ENCODE data around the gene MIA2.
"Not testable (repeated sequence)": the region's sequence is repeated elsewhere in the genome, so short reads cannot be mapped to it uniquely, and the experiment has no call there.

MIA2 gene, protein sequence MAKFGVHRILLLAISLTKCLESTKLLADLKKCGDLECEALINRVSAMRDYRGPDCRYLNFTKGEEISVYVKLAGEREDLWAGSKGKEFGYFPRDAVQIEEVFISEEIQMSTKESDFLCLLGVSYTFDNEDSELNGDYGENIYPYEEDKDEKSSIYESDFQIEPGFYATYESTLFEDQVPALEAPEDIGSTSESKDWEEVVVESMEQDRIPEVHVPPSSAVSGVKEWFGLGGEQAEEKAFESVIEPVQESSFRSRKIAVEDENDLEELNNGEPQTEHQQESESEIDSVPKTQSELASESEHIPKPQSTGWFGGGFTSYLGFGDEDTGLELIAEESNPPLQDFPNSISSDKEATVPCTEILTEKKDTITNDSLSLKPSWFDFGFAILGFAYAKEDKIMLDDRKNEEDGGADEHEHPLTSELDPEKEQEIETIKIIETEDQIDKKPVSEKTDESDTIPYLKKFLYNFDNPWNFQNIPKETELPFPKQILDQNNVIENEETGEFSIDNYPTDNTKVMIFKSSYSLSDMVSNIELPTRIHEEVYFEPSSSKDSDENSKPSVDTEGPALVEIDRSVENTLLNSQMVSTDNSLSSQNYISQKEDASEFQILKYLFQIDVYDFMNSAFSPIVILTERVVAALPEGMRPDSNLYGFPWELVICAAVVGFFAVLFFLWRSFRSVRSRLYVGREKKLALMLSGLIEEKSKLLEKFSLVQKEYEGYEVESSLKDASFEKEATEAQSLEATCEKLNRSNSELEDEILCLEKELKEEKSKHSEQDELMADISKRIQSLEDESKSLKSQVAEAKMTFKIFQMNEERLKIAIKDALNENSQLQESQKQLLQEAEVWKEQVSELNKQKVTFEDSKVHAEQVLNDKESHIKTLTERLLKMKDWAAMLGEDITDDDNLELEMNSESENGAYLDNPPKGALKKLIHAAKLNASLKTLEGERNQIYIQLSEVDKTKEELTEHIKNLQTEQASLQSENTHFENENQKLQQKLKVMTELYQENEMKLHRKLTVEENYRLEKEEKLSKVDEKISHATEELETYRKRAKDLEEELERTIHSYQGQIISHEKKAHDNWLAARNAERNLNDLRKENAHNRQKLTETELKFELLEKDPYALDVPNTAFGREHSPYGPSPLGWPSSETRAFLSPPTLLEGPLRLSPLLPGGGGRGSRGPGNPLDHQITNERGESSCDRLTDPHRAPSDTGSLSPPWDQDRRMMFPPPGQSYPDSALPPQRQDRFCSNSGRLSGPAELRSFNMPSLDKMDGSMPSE (N-terminal part only)

GRCh38 chr14:39233680-39234326 is at the start of gene MIA2:
TSS of gene MIA2 (plus strand) at chr14:39233915. CDS start at chr14:39234115, 200 bp downstream.
- no peak for DNase-seq

DNA sequence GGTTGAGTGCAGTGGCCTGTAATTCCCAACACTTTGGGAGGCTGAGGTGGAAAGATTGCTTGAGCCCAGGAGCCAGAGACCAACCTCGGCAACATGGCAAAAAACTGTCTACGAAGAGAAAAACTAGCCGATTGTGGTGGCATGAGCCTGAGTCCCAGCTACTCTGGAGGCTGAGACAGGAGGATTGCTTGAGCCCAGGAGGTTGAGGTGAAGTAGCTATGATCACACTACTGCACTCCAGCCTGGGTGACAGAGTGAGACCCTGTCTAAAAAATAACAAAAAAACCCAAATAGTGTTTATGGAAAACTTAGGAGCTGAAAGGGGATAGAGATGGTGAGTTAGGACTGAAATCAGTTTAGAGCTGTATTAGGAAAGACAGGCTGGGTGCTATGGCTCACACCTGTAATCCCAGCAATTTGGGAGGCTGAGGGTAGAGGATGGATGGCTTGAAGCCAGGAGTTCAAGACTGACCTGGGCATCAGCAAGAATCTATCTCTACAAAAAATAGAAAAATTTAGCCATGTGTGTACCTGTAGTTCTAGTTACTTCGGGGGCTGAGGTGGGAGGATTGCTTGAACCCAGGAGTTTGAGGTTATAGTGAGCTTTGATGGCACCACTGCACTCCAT is 49.0 kb upstream of the MIA2 start:
- no peak for DNase-seq

DNA sequence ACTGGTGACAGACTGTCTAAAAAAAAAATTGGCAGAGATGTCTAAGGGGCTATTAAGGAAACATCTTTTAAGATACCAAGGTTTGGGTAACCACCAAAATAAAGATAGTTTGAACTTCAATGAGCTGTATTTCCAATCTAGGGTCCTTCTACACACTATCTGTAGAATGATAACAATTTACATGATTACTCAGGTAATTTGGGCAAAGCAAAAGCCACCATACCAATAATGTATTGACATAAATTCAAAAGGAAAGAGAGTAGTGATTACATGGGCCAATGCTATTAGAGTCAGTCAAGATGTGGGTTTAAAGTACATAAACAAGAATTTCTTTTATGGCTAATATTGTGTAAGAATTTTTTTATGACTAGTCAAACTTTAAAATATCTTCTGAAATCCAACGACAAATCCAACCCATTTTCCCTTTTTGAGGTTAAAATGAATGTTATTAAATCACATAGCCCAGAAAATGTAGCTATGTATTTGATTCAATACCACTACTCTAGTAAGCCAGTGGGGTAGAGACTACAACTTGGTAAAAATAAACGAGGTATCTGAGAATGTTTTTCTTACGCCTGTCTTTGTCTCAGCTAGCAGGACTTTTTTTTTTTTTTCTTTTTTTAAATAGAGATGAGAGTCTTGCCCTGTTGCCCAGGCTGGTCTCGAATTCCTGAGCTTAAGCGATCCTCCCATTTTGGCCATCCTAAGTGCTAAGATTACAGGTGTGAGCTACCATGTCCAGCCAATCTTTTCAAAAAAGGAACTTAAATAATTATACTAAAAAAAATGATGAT is 48.3 kb upstream of the MIA2 start:
- no peak for DNase-seq

DNA sequence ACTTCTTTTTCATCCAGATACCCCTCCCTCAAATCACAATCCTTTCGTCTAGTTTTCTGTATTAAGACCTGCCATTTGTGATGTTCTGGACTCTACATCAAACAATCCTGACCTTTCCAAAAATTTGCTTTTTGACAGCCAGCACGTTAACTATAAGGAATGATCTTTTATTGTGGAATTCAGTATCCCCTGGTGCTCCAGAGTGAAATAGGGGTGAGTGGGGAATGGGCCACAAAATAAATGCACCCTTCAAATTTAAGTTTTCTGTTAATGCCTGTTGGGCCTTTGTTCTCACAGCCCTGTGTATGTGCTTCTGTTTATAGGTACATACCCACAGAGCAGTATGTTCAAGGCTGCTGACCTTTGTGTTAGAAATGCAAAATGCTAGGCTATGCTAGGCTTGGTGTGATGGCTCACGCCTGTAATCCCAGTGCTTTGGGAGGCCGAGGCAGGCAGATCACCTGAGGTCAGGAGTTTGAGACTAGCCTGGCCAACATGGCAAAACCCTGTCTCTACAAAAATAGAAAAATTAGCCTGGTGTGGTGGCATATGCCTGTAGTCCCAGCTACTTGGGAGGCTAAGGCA is 46.7 kb upstream of the MIA2 start:
- DNase-seq: no peak

DNA sequence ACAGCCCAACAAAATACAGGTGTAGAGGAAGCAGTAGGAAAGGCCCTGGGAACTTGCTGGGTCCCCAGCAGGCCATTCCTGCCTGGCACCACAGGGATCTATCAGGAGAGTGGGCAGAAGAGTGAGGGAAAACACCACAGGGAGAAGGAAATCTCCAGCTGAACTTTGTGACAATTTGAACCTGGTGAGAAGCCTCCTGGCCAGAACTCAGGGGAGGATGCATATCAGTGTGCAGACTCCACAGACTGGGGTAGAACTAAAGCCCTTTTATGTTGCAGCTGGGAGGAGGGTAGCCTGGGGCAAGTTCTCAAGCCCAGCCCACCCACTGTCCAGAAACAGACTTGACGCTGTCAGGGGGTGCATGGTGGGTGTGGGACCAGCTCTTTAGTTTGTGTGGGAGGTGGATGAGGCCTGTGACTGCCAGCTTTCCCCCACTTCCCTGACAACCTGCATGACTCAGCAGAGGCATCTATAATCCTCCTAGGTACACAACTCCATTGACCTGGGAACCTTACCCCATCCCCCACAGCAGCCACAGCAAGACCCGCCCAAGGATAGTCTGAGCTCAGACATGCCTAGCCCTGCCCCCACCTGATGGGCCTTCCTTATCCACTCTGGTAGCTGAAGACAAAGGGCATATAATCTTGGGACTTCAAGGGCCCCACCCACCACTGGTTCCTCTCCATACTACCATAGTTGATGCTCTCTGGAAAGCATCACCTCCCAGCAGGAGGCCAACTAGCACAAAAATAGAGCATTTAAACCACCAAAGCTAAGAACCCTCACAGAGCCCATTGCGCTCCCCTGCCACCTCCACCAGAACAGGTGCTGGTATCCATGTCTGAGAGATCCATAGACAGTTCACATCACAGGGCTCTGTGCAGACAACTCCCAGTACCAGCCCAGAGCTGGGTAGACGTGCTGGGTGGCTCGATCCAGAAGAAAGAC is 29.8 kb upstream of the MIA2 start:
- DNase-seq: no peak

DNA sequence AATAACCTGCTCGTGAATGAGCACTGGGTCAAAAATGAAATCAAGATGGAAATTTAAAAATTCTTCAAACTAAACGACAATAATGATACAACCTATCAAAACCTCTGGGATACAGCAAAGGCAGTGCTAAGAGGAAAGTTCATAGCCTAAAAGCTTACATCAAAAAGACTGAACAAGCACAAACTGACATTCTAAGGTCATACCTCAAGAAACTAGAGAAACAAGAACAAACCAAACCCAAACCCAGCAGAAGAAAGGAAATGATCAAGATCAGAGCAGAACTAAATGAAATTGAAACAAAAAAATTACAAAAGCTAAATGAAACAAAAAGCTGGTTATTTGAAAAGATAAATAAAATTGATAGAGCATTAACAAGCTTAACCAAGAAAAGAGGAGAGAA is 26.3 kb upstream of the MIA2 start:
- DNase-seq: not testable (repeated sequence)

GRCh38 chr14:39211109-39211741 is 22.5 kb upstream of the MIA2 start:
- DNase-seq: no peak

DNA sequence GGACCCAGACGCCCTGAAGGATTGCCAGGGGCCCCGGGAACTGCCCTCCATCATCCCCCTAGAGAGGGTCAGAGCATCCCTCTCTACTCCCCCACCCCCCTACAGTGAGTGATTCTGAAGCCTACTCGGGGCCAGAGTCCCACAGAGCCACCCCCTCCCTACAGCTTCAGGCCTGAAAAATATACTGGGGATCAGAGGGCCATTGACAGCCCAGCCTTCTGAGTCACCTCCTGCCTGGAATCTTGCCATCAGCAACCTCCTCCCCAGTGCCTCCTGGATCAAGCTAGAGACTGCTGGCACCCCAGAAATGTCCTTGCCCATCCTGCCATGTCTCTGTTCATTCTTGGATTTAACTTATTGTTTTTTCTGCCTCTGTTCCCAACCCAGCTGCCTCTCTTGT is 21.7 kb upstream of the MIA2 start:
- no peak for DNase-seq

- DNase-seq: no peak
Measured at GRCh38 chr14:39212693-39213092, 21.0 kb upstream of the MIA2 start.

GRCh38 chr14:39217214-39217879 is 16.4 kb upstream of the MIA2 start:
- no peak for DNase-seq

DNA sequence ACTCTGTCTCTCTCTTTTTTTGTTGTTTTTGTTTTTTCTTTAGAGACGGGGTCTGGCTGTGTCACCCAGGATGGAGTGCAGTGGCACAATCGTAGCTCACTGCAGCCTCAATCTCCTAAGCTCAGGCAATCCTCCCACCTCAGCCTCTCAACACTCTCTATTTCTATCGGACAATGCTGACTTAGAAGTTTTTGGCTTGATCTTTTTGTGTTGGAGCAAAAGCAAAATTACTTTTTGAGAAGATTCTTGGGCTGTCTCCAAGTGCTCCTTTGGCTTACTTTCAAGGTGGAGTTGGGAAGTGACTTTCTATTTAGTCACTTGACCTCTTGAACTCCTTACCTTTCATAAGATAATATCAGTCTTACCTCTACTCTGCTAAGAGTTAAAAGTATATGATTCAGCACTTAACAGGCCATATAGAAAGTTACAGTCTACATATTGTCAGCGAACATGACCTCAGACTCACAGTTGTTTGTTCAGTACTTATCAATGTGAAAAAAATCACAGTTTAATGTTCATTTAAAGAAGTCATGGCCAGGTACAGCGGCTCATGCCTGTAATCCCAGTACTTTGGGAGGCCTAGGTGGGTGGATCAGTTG is 15.4 kb upstream of the MIA2 start:
- DNase-seq: peak; percentile 32

DNA sequence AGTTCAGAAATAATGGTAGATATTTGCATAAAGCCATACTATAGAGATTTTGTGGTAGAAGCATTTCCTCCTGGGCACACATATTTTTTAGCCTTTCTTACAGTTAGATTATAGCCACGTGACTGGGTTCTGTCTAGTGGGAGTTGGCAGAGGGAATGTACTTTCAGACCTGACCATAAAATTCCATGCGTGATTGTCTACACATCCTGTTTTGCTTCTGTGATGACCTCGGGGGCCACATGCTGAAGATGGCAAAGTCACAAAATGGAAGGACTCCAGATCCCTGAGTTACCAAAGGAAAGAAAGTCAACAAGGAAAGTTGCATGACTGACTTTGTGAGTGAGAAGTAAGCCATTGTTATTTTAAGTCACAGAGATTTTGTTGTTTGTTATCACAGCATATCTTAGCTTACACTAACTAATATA is 14.6 kb upstream of the MIA2 start:
- no peak for DNase-seq

DNA sequence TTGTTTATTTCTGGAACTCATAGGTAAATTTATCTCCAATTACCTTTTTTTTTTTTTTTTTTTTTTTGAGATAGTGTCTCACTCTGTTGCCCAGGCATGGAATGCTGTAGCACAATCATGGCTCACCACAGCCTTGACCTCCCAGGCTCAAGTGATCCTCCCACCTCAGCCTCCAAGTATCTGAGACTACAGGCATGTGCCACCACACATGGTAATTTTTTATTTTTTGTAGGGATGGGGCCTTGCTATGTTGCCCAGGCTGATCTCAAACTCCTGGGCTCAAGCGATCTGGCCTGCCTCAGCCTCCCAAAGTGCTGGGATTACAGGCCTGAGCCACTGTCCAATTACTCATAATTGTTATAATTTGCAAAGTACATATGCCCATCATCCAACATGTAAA is 13.2 kb upstream of the MIA2 start:
- not testable (repeated sequence) for DNase-seq

GRCh38 chr14:39228044-39228443 is 5.7 kb upstream of the MIA2 start:
- DNase-seq: no peak

DNA sequence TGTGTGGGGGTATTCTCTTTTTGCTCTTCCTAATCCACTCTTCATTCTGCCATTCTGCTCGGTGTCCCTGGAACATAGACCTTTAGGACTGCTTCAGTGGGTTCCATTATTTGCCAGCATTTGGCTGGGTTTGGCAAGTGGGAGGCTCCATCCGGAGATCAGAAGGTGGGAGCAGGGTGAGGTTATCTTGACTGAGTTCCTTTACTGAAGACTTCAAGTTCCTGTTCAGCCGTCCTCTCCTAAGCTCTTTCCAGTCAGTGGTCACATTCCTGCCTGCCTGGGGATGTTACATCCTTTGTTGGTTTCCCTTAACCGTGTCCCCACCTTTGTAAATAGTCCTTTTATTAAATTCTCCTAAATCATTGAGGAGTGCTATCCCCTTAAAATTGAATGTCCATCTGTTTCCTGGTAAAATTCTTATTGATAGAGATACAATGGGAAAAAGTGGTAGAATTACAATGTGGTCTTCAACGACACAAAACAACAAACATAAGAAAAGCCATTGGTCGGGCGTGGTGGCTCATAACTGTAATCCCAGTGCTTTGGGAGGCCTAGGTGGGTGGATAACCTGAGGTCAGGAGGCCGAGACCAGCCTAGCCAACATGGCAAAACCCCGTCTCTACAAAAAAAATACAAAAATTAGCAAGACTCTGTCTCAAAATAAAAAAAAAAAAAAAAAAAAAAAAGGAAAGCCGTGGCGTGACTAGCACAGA is 5.0 kb upstream of the MIA2 start:
- DNase-seq: no peak

- DNase-seq: no peak
Measured at GRCh38 chr14:39229222-39229543, 4.5 kb upstream of the MIA2 start.

- no peak for DNase-seq
Measured at GRCh38 chr14:39229601-39230110, 4.1 kb upstream of the MIA2 start.

All from fibroblast of skin of right quadriceps (primary cell).